Naive thymus-derived CD4-positive, alpha-beta T cell (primary cell): ENCODE data around the gene CXCL12. TPM values are rescaled to one million over a fixed set of nuclear protein-coding genes. Genes with fewer than 3 reads are reported as not detected.
A peak's percentile ranks its signal among the peaks of the same experiment; 100 is the strongest.

ENCODE experiments used
- ATAC-seq: fragments of 150-1000 bp; cut with Tn5 transposase; 2 replicates; pipeline ENCODE4 v1.10.0; 2021; ENCODE audit warnings: mild to moderate bottlenecking, moderate library complexity
- CTCF ChIA-PET: fragments of 350-600 bp; sonication (Branson Sonifier 250); formaldehyde crosslinking; loops from one replicate; lab custom pipeline; 2021; ENCODE audit warnings: antibody characterized with exemption; lab: Charles Lee
- POLR2A ChIA-PET: fragments of 350-600 bp; sonication (Branson Sonifier 250); formaldehyde crosslinking; loops from one replicate; lab custom pipeline; 2021; ENCODE audit warnings: antibody characterized with exemption, inconsistent platforms; lab: Charles Lee
- DNase-seq, 9 donors: peaks; one replicate each; pipeline versions ENCODE4 v3.0.0 to v3.0.0-alpha.2; 2020 to 2022; ENCODE audit warnings: mixed read lengths in 1 of 9
- H3K27ac ChIP-seq: one replicate; pipeline ENCODE4 v1.7.0; 2013; ENCODE audit warnings: mild to moderate bottlenecking, low read depth, low read length, moderate library complexity
- H3K27me3 ChIP-seq, 2 donors: one replicate each; pipeline ENCODE4 v1.7.0; 2013; ENCODE audit warnings: low read length in 2 of 2, mild to moderate bottlenecking in 2 of 2, moderate library complexity in 2 of 2; ENCODE audit not compliant: control insufficient read depth in 2 of 2, insufficient read depth in 2 of 2
- H3K36me3 ChIP-seq, 3 experiments: 1 replicate in 2 of 3; 2 replicates in 1 of 3; pipeline ENCODE4 v1.7.0; 2013; ENCODE audit warnings: low read length in 3 of 3, mild to moderate bottlenecking in 3 of 3, moderate library complexity in 1 of 3; ENCODE audit not compliant: insufficient read depth in 3 of 3, control insufficient read depth in 2 of 3
- H3K4me1 ChIP-seq, 2 donors: one replicate each; pipeline ENCODE4 v1.7.0; 2013; ENCODE audit warnings: low read length in 2 of 2, mild to moderate bottlenecking in 2 of 2, moderate library complexity in 1 of 2; ENCODE audit not compliant: control insufficient read depth in 2 of 2, insufficient read depth in 2 of 2
- H3K4me3 ChIP-seq: 2 replicates; pipeline ENCODE4 v1.7.0; 2013; ENCODE audit warnings: mild to moderate bottlenecking, low read length
- H3K9me3 ChIP-seq, 3 experiments: 1 replicate in 2 of 3; 2 replicates in 1 of 3; pipeline ENCODE4 v1.7.0; 2013; ENCODE audit warnings: low read length in 3 of 3; ENCODE audit not compliant: control insufficient read depth in 2 of 3
- H3K27ac Mint-ChIP-seq, 9 donors: one replicate each; pipeline ENCODE4 v1.8.0; 2020 to 2022; ENCODE audit warnings: mixed read lengths in 9 of 9, mild to moderate bottlenecking in 8 of 9, moderate library complexity in 5 of 9, inconsistent platforms in 2 of 9
- H3K27me3 Mint-ChIP-seq, 5 donors: one replicate each; pipeline ENCODE4 v1.8.0; 2021 to 2022; ENCODE audit warnings: mixed read lengths in 5 of 5, mild to moderate bottlenecking in 1 of 5
- H3K36me3 Mint-ChIP-seq, 5 donors: one replicate each; pipeline ENCODE4 v1.8.0; 2020 to 2022; ENCODE audit warnings: mixed read lengths in 5 of 5, mild to moderate bottlenecking in 3 of 5, inconsistent platforms in 1 of 5
- H3K4me1 Mint-ChIP-seq, 7 donors: one replicate each; pipeline ENCODE4 v1.8.0; 2020 to 2022; ENCODE audit warnings: mixed read lengths in 7 of 7, mild to moderate bottlenecking in 3 of 7, inconsistent platforms in 1 of 7
- H3K4me3 Mint-ChIP-seq, 10 donors: one replicate each; pipeline ENCODE4 v1.8.0; 2020 to 2022; ENCODE audit warnings: mild to moderate bottlenecking in 10 of 10, mixed read lengths in 10 of 10, moderate library complexity in 6 of 10, inconsistent platforms in 2 of 10
- H3K9me3 Mint-ChIP-seq, 11 donors: one replicate each; pipeline ENCODE4 v1.8.0; 2020 to 2022; ENCODE audit warnings: mixed read lengths in 11 of 11, mild to moderate bottlenecking in 4 of 11, inconsistent platforms in 1 of 11, moderate library complexity in 1 of 11
- intact Hi-C, 2 donors: fragments of 100-400 bp; cut with micrococcal nuclease; formaldehyde crosslinking; loops; one replicate each; pipeline ENCODE4 v1.15.1; 2023
- polyA plus RNA-seq, 2 donors: library from polyadenylated mRNA; unstranded; fragments of 300-500 nt; fragmentation: Illumina TruSeq; gene quantifications; one replicate each; pipeline ENCODE4 v1.2.3, GENCODE V29; 2021
- total RNA-seq, 6 experiments: library from RNA in 5 of 6; stranded (reverse) in 5 of 6; gene quantifications; 1 replicate in 5 of 6; 2 replicates in 1 of 6; pipeline ENCODE4 v1.2.3 and lab custom pipeline; 2021 to 2026

Gene CXCL12
- total and polyA plus RNA-seq, 7 experiments from 2014 or later: not detected

GRCh38 chr10:44396671-44397191, 11.8 kb upstream of the CXCL12 start:
- no peaks in the 10 kb centered on the region for H3K4me1 Mint-ChIP-seq
- ChIA-PET POLR2A (no interaction called here), CTCF (no interaction called here)
- DNase-seq: no peak
- H3K4me1 ChIP-seq: no peaks in the 10 kb centered on the region
- no peaks in the 10 kb centered on the region for H3K9me3 ChIP-seq
- no peaks in the 10 kb centered on the region for H3K36me3 ChIP-seq
- H3K4me3 Mint-ChIP-seq: no peak overlapping the region
- intact Hi-C loops: no loop called here
- no peaks in the 10 kb centered on the region for H3K27me3 ChIP-seq
- no peak for ATAC-seq
- H3K27me3 Mint-ChIP-seq: peaks cover 10 to 42% (median 23%) of the 10 kb centered on the region in 5 donors
- H3K9me3 Mint-ChIP-seq: peaks cover 0 to 2% (median 0%) of the 10 kb centered on the region in 11 donors
- no peak overlapping the region for H3K4me3 ChIP-seq
- H3K27ac Mint-ChIP-seq: no peak overlapping the region
- no peak overlapping the region for H3K27ac ChIP-seq
- H3K36me3 Mint-ChIP-seq: no peaks in the 10 kb centered on the region

DNA sequence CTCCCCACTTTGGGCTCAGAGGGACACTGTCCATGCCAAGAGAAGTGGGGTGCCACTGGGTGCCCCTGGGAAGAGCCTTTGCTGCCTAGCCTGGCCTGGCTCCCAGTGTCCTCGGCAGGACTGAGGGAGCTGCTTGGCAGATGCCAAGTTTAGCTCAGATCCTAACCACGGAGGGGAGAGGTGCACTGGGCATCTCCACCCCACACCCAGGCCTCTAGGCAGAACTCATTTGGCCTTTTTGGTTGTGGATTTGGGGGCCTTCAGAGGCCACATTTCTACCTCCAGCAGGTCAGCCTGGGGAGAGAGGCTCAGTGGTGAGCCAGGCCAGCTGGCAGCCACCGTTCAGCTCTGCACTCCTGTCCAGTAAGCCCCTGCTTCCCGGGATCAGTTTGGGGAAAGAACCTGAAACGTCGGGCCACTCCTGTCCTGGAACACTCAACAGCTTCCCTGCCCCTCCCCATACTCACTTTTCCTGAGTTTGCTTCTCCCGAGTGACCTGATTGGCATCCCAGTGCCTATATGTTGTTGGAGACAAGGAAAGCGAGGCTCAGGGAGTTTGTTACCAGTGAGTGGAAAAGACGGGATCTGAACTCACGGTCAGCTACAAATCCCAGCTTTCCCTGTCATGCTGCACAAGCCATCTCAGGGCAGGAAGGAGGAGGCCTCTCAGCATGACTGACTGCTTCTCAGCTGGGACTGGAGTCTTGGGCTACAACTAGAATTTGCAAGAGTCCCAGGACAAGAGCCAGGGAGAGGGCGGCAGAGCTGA, 11.2 kb upstream of the CXCL12 start:
- DNase-seq (no peak), ATAC-seq (no peak)
- H3K36me3 Mint-ChIP-seq: no peaks in the 10 kb centered on the region
- H3K4me3 Mint-ChIP-seq: no peak overlapping the region
- no peaks in the 10 kb centered on the region for H3K4me1 Mint-ChIP-seq
- no peaks in the 10 kb centered on the region for H3K27me3 ChIP-seq
- H3K27ac Mint-ChIP-seq: no peak overlapping the region
- POLR2A ChIA-PET: no interaction called here
- CTCF ChIA-PET: no interaction called here
- no peaks in the 10 kb centered on the region for H3K36me3 ChIP-seq
- intact Hi-C loops: no loop called here
- H3K4me1 ChIP-seq: no peaks in the 10 kb centered on the region
- H3K27ac ChIP-seq: no peak overlapping the region
- no peak overlapping the region for H3K4me3 ChIP-seq
- peaks cover 10 to 47% (median 27%) of the 10 kb centered on the region in 5 donors for H3K27me3 Mint-ChIP-seq
- no peaks in the 10 kb centered on the region for H3K9me3 ChIP-seq
- peaks cover 0 to 2% (median 0%) of the 10 kb centered on the region in 11 donors for H3K9me3 Mint-ChIP-seq

DNA sequence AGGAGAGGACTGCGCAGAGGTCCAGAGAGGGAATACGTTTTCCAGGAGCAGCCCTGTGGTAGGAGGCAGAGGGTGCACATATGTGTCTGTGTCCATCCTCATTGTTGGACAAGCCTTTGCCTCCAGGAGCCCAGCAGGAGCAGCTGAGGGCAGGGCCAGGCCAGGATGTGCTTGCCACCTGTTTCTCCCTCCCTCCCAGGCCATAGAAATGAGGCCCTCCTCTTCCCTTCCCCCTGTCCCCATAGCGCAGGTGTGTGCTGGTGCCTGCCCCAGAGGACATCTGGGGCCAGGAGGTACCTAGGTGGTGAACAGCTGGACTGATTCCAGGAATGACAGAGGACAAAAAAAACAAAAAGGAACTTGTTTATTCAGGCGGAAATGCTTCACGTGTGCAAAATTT, 10.5 kb upstream of the CXCL12 start:
- Histone ChIP-seq H3K36me3 (no peaks in the 10 kb centered on the region), H3K9me3 (no peaks in the 10 kb centered on the region), H3K27ac (no peak overlapping the region), H3K27me3 (no peaks in the 10 kb centered on the region), H3K4me1 (no peaks in the 10 kb centered on the region), H3K4me3 (no peak overlapping the region)
- Mint-ChIP-seq H3K27ac (no peak overlapping the region), H3K4me3 (no peak overlapping the region), H3K27me3 (peaks cover 5 to 47% (median 30%) of the 10 kb centered on the region in 5 donors), H3K4me1 (no peaks in the 10 kb centered on the region), H3K9me3 (no peaks in the 10 kb centered on the region), H3K36me3 (no peaks in the 10 kb centered on the region)
- ChIA-PET CTCF (no interaction called here), POLR2A (no interaction called here)
- intact Hi-C loops: no loop called here
- ATAC-seq (no peak), DNase-seq (no peak)

- intact Hi-C loops: no loop called here
- H3K27me3 Mint-ChIP-seq: peaks cover 5 to 47% (median 28%) of the 10 kb centered on the region in 5 donors
- Histone ChIP-seq H3K4me3 (no peak overlapping the region), H3K36me3 (no peaks in the 10 kb centered on the region), H3K4me1 (no peaks in the 10 kb centered on the region), H3K9me3 (no peaks in the 10 kb centered on the region), H3K27ac (no peak overlapping the region), H3K27me3 (no peaks in the 10 kb centered on the region)
- H3K36me3 Mint-ChIP-seq: no peaks in the 10 kb centered on the region
- H3K4me1 Mint-ChIP-seq: no peaks in the 10 kb centered on the region
- ATAC-seq (no peak), DNase-seq (peak in 1 of 9 donors; percentile 4)
- POLR2A ChIA-PET: no interaction called here
- CTCF ChIA-PET: no interaction called here
- no peak overlapping the region for H3K27ac Mint-ChIP-seq
- H3K9me3 Mint-ChIP-seq: no peaks in the 10 kb centered on the region
- no peak overlapping the region for H3K4me3 Mint-ChIP-seq
Observed at GRCh38 chr10:44394696-44395381, 9.9 kb upstream of the CXCL12 start.

DNA sequence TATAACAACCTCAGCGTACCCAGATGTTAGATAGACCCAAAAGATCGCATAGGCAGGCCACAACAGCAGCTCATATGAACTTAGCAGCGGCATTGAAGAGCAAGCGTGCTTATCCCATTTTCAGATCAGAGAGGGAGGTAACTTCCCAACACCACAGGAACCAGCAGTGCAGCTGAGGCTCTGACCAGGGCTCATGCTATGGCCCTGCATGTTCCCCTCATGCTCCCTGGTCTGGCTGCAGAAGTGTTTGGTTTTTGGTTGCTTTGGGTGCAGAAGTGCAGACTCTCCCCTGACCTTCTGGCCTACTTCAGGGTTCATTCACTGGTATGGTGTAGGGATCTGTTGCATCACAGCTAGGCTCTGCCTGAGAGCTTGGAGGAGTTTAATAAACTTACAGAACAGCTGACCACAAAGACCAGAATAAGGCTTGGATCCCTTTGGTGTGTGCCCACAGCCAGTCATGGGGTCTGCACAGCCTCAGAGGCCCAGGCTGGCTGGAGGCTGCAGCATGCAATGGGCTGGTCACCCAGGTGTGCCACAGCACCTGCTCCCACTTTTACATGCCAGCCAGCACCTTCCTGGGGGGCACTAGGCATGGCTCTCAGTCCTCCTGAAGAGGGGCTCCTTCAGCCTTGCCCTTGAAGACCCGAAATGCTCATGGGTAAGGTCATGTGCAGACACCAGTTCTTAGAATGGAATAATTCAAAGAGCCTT, 9.1 kb upstream of the CXCL12 start:
- Histone ChIP-seq H3K4me1 (no peaks in the 10 kb centered on the region), H3K27me3 (no peaks in the 10 kb centered on the region), H3K27ac (no peak overlapping the region), H3K9me3 (no peaks in the 10 kb centered on the region), H3K36me3 (no peaks in the 10 kb centered on the region), H3K4me3 (no peak overlapping the region)
- H3K36me3 Mint-ChIP-seq: no peaks in the 10 kb centered on the region
- H3K4me3 Mint-ChIP-seq: no peak overlapping the region
- intact Hi-C loops: no loop called here
- no peak overlapping the region for H3K27ac Mint-ChIP-seq
- peaks cover 5 to 50% (median 27%) of the 10 kb centered on the region in 5 donors for H3K27me3 Mint-ChIP-seq
- no peaks in the 10 kb centered on the region for H3K9me3 Mint-ChIP-seq
- DNase-seq (peak in 1 of 9 donors; percentile 3), ATAC-seq (no peak)
- ChIA-PET POLR2A (no interaction called here), CTCF (no interaction called here)
- no peaks in the 10 kb centered on the region for H3K4me1 Mint-ChIP-seq

GRCh38 chr10:44393051-44393630, 8.2 kb upstream of the CXCL12 start:
- POLR2A ChIA-PET: no interaction called here
- Mint-ChIP-seq H3K4me3 (no peak overlapping the region), H3K36me3 (no peaks in the 10 kb centered on the region)

More at GRCh38 chr10:44393051-44393630, 8.2 kb upstream of the CXCL12 start:
- H3K4me1 Mint-ChIP-seq: no peaks in the 10 kb centered on the region
- Histone ChIP-seq H3K36me3 (no peaks in the 10 kb centered on the region), H3K9me3 (no peaks in the 10 kb centered on the region), H3K4me1 (no peaks in the 10 kb centered on the region), H3K27ac (no peak overlapping the region), H3K27me3 (no peaks in the 10 kb centered on the region), H3K4me3 (no peak overlapping the region)
- no peak for DNase-seq
- CTCF ChIA-PET: no interaction called here
- intact Hi-C loops: no loop called here
- H3K27me3 Mint-ChIP-seq: peaks cover 5 to 55% (median 32%) of the 10 kb centered on the region in 5 donors
- no peak overlapping the region for H3K27ac Mint-ChIP-seq
- no peaks in the 10 kb centered on the region for H3K9me3 Mint-ChIP-seq
- no peak for ATAC-seq
